SH-SY5Y (cell line): ENCODE data around the gene E2F2.

Experiments used
- GATA2 ChIP-seq: IDR thresholded peaks from 2 replicates; pipeline ENCODE4 v1.6.1; 2011; ENCODE audit warnings: mild to moderate bottlenecking, low read depth, low read length
- GATA3 ChIP-seq: IDR thresholded peaks from 2 replicates; pipeline ENCODE4 v1.6.1; 2011; ENCODE audit warnings: low read depth, mild to moderate bottlenecking, low read length, moderate library complexity

Gene E2F2

DNA sequence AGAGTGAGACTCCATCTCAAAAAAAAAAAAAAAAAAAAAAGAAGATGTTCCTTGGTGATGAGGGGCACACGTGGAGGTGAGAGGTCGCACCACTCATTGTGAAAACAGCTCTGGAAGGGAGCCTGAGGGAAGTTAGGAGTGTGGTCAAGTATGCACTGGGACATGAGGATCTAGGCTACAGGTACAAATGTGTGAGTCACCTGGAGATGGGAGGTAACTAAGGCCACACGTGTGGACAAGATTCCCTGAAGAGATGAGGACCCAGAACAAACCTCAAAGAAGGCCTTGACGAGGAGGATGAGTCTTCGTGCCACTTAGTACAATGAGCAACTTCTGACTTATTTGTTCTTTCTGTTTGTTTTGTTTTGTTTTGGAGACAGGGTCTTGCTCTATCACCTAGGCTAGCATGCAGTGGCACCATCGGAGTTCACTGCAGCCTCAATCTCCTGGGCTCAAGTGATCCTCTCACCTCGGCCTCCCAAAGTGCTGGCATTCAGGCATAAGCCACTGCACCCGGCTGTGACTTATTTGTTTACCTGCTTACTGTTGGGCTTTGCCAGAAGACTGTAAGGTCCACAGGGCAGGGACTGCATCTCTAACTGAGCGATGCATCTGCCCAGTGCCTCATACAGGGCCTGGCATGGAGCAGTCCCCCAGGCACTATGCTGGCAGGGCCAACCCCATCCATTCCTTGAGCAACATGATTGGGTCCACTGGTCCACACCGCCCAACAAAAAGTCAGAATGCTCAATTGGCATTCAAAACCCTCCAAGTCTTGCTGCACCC lies 53.5 kb downstream of the E2F2 start:
- TF ChIP-seq GATA3 (no peak), GATA2 (no peak)

DNA sequence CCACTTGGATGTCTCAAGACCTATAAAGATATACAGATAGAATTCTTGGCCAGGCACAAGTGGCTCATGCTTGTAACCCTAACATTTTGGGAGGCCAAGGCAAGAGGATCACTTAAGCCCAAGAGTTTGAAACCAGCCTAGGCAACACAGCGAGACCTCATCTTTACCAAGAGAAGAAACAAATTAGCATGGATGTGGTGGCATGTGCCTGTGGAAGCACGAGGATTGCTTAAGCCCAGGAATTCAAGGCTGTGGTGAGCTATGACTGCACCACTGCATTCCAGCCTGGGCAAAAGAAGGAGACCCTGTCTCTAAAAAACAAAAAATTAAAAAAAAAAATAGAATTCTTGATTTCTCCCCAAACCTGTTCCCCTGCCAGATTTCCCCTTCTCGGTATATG lies 55.4 kb downstream of the E2F2 start:
- TF ChIP-seq GATA2 = no peak
- TF ChIP-seq GATA3 = no peak

DNA sequence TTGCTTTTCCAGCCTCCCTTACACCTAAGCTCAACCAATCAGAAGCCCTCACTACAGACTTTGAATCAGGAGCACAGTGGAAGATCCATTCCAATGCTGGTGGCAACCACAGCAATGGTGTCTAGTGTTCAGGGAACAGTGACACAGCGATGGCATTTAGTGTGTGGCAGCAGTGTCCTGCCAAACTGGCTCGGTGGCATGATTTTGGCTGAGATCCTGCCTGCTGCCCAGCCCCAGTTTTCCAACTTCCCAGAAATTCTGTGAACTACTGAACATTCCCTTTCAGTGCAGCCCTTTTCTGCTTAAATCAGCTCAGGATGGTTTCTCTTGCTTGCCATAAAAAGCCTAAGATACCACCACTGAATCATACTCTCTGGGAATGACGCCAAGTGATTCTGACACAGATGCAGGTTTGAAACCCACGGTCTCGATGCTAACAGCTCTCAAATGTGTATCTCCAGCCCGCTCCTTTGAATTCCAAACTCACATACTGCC lies 55.9 kb downstream of the E2F2 start:
- TF ChIP-seq GATA2 (no peak), GATA3 (no peak)

DNA sequence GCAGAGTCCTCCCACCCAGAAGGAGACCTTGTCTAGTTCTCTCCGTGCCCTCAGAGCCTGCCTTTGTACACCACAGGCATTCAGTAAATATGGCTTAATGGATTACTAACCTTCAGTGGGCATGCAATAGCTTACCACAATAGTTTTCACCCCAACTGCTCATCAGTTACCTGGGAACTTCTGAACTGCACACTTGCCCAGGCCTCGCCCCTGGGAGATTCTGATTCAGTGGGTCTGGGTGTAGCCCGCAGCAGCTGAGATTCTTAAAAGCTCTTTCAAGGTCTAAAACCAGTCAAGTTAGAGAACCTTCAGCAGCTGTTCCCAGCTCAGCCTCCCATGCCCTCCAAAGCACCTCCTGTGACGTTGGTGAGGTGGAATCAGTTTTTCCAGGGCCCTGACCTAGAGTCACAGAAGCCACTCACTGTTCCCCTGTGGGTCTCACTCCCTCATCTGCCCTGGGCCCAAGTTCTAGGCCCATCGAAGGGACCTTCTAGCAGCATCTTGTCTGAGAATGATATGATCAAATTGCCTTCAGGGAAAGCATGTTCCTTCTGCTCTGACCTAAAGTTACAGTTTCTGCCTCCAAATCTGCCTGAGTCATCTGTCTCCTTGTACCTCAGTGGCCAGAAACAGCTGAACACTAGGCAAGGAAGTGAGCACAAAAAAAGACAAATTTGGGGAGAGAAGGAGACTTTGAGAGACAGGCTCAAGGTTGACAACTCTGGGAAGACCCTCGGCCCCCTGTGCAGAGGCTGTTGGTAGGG lies 57.8 kb downstream of the E2F2 start:
- TF ChIP-seq GATA2 (no peak), GATA3 (no peak)

DNA sequence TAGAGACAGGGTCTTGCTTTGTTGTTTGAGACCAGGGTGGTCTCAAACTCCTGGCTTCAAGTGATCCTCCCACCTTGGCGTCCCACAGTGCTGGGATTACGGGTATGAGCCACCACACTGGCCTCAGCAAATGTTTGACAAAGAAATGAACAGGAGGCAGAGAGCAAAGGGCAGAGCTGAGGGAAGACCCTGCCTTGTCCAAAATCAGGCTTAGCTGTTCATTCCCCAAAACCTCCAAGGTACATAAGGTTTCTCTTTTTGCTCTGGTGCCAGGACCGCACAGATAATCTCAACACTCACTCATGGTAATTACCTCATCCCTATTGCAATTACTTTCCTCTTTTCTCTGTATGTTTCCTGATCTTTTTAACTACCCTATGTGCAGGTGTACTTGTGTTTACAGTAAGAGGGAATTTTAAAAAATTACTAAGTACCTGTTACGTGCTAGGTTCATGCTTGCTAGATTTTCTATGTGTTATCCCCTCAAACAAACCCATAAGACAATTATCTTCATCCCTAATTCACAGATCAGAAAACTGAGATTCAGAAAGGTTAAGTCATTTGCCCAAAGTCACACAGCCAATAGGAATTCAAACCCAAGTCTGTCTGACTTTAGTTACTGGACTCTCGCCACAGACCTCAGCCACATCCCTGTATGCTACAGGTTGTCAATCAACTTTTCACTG lies 58.5 kb downstream of the E2F2 start:
- TF ChIP-seq GATA3 (no peak), GATA2 (no peak)

DNA sequence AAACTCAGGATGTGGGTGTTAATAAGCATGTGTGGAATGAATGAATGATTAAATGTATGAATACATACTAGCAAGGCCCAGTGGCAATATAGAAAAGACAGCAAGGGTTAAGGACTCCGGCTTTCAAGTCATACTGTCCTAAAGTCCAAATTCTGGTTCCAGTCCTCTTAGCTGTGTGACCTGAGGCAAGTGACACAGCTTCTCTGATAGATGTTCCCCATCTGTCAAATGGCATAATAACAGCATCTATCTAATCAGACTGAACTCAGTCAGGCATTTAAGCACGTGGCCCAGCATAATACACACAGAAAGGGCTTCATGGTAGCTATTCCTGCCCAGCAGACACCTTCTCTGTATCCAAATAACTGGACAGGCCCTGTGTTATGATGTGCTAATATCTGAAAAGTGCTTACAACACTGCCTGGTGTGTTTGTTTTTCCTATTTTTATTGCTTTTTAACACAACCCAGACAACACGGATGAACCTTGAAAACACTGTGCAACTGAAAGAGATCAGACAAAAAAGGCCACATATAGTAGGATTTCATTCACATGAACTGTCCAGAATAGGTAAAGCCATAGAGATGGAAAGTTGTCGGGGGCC lies 59.5 kb downstream of the E2F2 start:
- TF ChIP-seq GATA3 = no peak
- no peak for TF ChIP-seq GATA2

DNA sequence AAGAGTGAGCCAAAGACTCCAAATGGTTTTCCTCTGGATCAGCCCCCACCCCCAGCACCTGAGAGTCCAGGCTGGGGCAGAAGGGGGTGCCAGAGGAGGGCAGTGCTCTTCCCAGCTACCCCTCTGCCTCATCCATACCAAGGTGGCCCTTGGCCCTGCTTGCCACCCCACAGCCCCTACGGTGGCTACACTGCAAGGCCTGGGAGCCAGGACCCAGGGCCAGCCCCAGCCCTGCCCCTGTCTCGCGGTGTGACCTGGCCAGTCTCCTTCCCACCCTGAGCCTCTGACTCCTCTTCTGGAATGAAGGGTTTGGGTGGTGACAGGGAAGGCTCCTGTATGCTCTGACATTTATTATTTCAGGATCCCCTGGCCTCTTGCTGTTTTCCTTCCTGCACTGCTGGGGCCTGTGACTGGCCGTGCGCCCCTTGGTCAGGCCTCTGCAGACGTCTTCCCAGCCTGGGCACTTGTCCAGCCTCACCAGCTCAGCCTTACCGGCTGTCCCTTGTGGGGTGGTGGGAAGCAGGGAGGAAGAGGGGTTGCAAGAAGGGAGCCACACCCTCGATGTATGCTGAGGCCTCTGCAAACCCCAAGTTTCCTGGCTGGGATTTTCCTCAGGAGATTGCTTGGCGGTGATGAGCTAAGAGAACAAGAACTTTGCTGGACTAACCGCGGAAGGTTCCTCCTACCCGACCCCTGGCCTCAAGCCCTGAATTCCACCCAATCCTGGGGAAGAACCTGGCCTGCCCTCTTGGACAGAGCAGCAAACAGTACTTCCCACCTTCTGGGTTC lies 60.6 kb downstream of the E2F2 start:
- TF ChIP-seq GATA2 = no peak
- TF ChIP-seq GATA3 = no peak

DNA sequence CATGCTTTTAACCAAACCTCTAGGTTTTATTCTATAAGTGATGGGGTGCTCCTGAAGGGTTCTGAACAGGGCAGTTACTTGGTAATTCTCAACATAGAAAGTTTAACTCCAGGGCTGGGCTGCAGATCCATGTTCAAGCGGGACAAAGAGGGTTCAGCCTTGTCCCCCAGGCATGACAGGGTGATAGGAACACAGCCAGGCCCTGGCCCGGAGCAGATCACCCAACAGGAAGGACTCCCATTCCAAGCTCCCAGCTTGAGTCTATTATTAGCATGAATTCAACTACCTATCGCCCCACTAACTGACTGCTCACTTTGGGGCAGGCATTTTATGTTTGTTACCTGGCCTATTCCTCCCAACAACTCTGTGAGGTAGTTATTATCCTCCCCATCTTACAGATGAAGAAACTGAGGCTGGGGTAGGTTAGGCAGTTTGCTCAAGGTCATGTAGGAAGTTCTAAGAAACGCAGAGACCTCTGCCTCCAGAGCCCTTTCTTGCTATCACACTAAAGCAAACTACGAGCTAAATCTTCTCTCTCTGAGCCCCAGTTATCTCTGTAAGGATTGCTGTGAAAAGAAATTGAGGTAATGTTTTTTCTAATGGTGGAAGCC lies 61.6 kb downstream of the E2F2 start:
- no peak for TF ChIP-seq GATA3
- TF ChIP-seq GATA2 = no peak

DNA sequence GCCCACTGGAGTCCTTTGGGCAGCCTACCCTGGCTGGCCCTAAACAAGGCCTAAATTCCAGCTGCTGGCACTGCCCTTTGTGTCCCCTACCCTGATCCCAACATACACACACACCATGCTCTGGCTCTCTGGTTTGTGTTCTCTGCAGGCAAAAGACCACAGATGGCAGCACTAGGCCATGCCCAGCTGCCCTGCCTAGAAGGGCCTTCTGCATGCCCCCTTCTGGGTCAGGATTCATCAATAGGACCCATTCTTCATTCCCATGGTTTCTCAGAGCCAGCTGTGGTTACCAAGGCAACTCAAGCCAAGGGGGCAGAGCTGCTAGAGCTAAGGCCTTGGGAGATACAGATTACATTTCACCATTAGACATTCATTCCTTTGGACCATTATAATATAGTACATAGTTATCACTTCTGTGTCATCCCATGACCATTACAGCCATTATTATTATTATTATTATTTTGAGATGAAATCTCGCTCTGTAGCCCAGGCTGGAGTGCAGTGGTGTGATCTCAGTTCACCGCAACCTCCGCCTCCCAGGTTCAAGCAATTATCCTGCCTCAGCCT lies 64.5 kb downstream of the E2F2 start:
- no peak for TF ChIP-seq GATA3
- TF ChIP-seq GATA2 = no peak

DNA sequence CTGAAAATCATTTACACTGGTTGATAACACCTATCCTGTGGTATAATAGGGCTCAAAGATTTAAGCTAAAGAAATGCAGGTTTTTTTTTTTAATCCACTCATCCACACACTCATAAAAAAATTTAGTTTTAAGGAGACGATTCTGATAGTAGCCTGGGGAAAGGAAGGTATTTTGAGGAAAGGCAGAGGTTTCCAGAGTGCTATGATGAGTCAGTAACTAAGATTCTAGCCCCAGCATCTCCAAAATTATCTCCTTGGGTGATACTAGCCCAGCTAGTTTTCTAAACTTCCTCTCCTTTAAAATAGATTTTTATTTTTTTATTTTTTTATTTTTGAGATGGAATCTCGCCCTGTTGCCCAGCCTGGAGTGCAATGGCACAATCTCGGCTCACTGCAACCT lies 67.7 kb downstream of the E2F2 start:
- TF ChIP-seq GATA3 = no peak
- no peak for TF ChIP-seq GATA2

DNA sequence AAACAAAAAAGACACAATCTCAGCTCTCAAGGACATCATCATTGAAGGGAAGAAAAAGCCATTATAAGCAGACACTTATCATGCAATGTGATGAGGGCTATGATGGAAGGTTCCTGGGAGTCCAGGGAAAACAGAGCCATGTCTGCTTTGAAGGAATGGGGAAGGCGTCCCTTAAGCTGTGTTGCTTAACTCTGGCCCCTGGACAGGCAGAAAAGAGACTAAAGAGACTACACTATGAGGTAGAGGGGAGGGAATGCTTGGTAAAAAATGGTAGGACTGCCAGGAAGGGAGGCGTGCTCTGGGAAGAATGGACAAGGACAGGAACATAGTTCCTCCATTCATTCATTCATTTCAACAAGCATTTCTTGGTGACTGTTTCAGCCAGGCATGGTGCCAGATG lies 68.3 kb downstream of the E2F2 start:
- no peak for TF ChIP-seq GATA2
- no peak for TF ChIP-seq GATA3

DNA sequence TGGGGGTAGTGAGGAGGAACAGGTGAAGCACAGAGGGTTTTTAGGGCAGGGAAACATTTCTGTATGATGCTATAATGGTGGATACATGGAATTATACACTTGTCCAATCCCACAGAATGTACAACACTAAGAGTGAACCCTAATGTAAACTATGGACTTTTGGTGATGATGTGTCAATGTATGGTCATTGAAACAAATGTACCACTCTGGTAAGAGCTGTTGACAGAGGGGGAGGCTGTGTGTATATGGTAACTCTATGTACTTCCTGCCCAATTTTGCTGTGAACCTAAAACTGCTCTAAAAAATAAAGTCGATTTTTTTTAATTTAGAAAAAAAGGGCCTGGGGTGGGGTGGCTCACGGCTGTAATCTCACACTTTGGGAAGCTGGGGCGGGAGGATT lies 70.0 kb downstream of the E2F2 start:
- TF ChIP-seq GATA2 = no peak
- TF ChIP-seq GATA3 = no peak

DNA sequence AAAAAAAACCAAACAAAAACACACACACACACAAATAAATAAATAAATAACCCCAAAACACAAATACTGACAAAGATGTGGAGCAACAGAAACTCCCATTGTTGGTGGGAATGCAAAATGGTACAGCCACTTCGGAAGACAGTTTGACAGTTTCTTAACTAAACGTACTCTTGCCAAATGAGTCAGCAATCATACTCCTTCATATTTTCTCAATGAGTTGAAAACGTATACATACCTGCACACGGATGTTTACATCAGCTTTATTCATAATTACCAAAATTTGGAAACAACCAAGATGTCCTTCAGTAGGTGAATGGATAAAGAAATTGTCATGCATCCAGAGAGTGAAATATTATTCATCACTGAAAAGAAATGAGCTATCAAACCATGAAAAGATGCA lies 70.5 kb downstream of the E2F2 start:
- TF ChIP-seq GATA3 (no peak), GATA2 (no peak)
